HG03025 (cell line): ENCODE results near the gene PDGFD.
A peak's percentile ranks its signal among the peaks of the same experiment; 100 is the strongest.

Experiments used
- ATAC-seq: cut with Tn5 transposase; IDR thresholded peaks from one replicate; pipeline ENCODE4 v1.9.1; 2021; ENCODE audit warnings: mild to moderate bottlenecking, moderate library complexity; ENCODE audit not compliant: unreplicated experiment, low FRiP score

PDGFD gene

GRCh38 chr11:103863497-103863896, 300.4 kb downstream of the PDGFD start:
- ATAC-seq, result no peak

- no peak for ATAC-seq
These were observed 301.2 kb downstream of the PDGFD start for GRCh38 chr11:103862802-103863174.

- peak; percentile 81 for ATAC-seq
These were observed 301.7 kb downstream of the PDGFD start for GRCh38 chr11:103862094-103862801.
